C4-2B (cell line): Measurements from ENCODE around the gene GMNC.

ENCODE experiments used
- H3K27ac ChIP-seq: fragments of 450-650 bp; 2 replicates; pipeline ENCODE4 v1.5.1; 2017
- ZFX ChIP-seq: fragments of 450-650 bp; IDR thresholded peaks from 2 replicates; pipeline ENCODE4 v1.6.1; 2017
- TF ChIP-seq, protein P1 (sequence below): fragments of 450-650 bp; conservative IDR thresholded peaks from 2 replicates; pipeline ENCODE4 v1.5.1; 2017; ENCODE audit warnings: mild to moderate bottlenecking

GMNC gene

DNA sequence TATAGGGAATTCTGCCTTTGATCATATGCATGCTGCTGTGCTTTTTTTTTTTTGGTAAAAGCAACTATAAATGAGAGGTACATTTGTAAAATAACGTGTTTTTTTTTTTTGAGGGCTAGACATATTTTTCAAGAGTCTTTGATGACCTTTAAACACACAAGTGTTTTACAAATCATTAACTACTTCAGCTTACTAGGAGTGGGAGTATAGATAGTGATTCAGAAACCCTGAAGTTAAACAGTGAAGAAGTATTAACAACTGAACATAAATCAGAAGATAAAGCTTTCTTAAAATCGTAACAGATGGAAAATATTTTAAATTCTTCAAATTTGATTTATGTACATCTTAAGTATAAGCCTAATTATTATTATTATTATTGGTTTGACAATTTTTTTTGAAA, 2.9 kb upstream of the GMNC start:
- TF ChIP-seq, protein P1, sequence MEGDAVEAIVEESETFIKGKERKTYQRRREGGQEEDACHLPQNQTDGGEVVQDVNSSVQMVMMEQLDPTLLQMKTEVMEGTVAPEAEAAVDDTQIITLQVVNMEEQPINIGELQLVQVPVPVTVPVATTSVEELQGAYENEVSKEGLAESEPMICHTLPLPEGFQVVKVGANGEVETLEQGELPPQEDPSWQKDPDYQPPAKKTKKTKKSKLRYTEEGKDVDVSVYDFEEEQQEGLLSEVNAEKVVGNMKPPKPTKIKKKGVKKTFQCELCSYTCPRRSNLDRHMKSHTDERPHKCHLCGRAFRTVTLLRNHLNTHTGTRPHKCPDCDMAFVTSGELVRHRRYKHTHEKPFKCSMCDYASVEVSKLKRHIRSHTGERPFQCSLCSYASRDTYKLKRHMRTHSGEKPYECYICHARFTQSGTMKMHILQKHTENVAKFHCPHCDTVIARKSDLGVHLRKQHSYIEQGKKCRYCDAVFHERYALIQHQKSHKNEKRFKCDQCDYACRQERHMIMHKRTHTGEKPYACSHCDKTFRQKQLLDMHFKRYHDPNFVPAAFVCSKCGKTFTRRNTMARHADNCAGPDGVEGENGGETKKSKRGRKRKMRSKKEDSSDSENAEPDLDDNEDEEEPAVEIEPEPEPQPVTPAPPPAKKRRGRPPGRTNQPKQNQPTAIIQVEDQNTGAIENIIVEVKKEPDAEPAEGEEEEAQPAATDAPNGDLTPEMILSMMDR, result no peak
- TF ChIP-seq ZFX, result no peak
- no peak overlapping the region for H3K27ac ChIP-seq

DNA sequence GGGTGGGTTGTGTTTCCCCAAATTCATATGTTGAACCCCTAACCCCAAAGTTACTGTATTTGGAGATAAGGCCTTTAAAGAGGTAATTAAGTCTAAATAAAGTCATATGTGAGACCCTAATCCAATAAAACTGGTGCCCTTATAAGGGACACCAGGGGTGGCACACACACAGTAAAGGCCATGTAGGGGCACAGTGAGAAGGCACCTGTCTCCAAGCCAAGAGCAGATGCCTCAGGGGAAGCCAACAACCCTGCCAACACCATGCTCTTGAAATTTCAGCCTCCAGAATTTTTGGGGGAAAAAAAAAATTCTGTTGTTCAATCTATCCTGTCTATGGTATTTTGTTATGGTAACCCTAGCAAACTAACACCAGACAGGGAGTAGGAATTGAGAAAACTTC, 1.5 kb upstream of the GMNC start:
- no peak for TF ChIP-seq ZFX
- TF ChIP-seq, protein P1, result no peak
- H3K27ac ChIP-seq, result no peak overlapping the region

DNA sequence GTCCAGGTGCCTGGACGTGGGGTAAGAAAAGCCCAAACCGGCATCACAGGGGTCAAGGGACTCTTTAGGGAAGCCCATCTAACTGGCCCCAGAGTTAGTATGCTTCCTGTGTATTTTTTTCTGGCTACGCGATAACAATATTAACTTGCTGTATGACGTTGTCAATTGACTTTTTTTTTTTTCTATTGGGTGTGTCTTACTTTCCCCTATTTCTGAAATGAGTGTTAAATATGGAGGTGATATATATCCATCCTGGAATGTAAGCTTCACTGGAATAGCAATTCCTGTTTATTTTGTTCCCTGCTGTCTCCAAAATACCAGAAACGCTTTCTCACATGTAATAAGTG, 598 bp upstream of the GMNC start:
- TF ChIP-seq, protein P1, result no peak
- TF ChIP-seq ZFX, result peak; percentile 4; the same call in 1 of the 2 replicates
- H3K27ac ChIP-seq, result peak overlapping the region; percentile 70

DNA sequence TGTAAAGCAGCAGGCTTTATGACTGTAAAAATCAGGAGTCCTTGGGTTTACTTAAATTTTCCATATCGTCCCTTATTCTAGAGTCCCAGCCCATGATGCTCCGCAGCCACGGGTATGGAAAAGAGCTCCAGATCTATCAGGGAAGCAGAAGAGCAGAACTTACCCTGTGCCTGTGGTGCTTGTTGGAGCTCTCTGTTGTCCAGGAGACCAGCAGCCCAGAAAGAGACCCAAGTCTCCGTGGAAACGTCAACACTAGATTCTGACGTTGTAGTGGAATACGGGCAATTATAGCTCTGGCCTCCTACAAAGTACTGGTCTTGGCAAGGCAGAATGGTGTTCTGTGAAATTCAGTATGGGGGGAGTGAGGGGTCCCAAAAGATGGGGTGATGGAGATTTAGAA, 2.0 kb downstream of the GMNC start:
- TF ChIP-seq ZFX, result no peak
- TF ChIP-seq, protein P1, result no peak

DNA sequence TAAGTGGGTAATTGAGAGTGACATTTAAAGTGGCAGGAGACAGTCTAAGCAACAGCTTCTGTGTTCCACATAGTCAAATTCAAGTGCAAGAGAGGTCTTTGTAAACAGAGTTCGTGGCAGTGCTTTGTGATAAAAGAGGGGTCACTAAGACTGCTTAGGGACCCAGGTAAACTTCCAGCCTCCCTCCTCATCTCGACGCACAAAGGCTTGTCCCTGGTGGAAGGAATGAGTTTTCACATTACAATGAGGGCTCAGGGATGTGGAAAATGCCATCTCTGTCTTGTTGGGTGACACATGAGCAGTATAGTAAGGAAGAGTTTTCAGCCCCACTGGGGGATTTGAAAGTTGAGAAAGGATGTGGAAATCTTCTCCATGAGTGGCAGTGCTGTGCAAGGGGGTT, 7.3 kb downstream of the GMNC start:
- no peak overlapping the region; the same call in 1 of the 2 replicates for H3K27ac ChIP-seq

More for the DNA sequence above, 2.0 kb downstream of the GMNC start:
- H3K27ac ChIP-seq, result no peak overlapping the region

DNA sequence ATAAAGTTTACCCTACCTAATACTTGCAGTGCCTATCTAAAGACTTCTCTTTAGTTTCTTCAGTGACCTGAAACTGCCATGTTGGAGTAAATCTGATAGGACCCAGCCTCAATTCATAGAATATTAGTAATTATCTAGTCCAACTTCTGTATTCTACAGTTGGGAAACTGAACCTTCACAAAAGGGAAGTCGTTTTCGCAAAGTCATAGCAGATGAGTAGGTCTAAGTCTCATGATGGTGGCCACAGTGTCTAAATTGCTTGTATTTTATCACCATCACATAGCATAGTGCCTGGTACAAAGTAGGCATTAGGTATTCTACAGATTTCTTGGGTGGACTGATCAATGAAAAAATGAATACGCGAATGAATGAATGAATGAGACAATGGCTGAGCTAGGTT, 8.4 kb downstream of the GMNC start:
- H3K27ac ChIP-seq, result no peak overlapping the region
- TF ChIP-seq ZFX, result no peak
- TF ChIP-seq, protein P1, result no peak

More for the DNA sequence above, 7.3 kb downstream of the GMNC start:
- TF ChIP-seq, protein P1, result no peak
- TF ChIP-seq ZFX, result no peak

DNA sequence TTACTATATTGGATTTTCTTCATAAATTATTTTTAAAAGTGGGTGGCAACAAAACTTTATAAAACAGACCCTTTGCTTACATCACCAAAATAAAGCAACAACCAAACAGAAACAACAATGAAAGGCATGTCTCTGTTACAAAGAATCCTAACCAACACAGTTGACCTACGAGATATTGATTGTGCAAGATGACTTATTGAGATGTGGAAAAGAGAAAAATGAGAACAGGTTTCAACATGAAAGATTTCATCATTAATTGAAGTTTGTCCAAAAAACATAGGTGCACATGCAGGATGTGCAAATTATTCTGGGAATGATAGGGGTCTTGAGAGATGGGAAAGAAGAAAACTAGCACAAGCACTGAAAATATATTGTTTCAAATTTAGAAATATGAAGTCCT, 9.0 kb downstream of the GMNC start:
- no peak overlapping the region for H3K27ac ChIP-seq
- TF ChIP-seq ZFX, result no peak
- TF ChIP-seq, protein P1, result no peak
